ENCODE measurements around the gene ABRACL.

Gene ABRACL

DNA sequence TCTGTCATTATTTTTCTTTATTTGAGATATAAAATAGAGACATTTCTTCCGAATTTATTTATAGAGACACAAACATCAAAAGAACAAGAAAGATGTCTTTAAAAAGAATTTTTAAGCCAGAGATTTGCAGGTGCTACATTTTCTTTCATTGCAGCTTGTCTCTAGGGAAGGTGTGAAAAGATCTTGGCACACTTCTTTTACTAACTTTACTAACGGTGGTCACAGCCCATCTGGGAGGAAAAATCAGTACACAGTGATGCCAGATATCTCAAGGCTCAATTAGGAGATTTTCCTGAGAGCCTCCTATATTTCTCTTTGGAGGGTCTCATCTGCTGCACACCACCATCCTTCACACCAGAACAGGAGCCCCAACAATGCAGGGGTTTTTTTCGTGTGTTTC is 29.5 kb downstream of the ABRACL start:
- no peak for DNase-seq

DNA sequence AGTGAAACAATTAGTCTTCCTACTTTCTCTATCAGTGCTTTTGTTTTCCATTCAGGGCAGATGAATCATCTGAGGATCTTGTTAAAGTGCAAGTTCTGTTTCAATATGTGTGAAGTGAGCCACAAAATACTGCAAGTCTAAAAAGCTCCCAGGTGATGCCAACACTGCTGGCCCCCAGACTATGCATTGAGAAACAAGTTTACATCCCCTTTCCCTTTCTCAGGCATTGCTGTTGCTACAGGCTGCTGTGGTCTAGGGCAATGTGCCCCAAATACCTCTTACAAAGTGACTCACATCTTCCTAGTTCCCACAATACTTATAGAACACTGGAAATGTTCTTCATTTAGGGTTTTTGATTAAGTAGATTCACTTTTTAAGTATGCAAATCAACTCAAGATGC is 31.8 kb downstream of the ABRACL start:
- no peak for DNase-seq

DNA sequence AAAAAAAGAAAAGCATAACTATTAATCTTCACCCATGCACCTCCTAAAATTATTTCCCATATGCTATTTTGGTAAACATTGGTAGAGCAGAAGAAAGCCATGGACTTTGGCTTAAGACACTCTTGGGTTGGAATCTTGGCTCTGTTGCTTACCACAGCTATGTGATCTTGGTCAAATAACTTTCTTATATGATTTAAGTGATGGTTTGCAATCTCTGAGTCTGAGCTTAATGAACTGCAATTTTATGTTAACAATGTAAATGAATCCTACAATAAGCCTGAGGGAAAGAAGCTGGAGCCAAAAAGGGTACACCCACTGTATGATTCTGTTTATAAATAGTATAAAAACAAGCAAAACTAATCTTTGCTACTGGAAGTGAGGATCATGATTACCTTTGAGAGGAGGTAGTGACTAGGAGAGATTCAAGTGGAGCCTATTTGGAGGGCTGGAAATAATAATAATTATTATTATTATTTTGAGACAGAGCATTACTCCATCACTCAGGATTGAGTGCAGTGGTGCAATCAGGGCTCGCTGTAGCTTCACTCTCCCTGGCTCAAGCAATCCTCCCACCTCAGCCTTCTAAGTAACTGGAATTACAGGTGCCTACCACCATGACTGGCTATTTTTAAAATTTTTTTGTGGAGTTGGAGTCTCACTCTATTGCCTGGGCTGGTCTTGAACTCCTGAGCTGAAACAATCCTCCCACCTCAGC is 34.5 kb downstream of the ABRACL start:
- no peak for DNase-seq

DNA sequence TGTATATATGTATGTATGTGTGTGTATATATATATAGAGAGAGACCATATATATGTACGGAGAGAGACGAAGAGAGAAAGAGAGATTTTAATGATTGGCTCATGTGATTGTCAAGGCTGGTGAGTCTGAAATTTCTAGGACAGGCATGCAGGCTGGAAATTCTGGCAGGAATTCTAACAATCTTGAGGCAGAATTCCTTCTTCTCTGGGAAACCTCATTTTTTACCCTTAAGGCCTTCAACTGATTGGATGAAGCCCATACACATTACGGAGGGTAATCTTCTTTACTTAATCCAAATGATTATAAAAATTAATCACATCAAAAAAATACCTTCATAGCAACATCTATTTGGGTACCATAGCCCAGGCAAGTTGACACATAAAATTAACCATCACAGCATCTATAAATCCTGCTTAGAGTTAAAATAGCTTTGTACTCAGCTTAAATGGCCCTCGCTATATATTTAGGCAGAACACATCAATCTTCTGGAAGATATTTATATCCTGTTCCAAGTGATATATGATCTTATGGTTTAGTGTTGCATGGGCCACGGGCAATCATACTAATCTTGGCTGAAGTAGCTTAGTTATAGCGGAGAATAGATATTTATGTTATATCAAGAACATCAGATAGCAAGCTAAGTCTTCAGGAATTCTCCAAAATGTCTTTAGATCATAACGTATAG is 36.6 kb downstream of the ABRACL start:
- DNase-seq = no peak

DNA sequence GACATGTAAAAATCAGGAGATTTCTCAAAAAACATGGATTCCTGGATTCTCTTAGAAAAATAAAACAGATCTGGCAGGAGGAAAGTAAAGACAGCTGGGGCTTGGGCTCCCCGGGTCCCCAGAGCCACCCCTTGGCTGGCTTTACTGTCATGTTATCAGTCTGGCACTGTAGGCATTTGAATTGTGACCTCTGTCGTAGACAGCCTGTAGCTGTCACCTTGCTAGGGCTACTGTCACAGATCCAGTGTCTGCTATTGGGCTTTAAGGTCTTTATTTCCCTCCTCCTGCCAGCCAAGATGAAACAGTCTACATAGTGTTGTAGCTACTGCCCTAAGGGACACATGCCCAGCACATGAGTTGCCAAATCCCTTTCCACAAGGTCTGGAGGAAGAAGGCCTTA is 37.5 kb downstream of the ABRACL start:
- no peak for DNase-seq

DNA sequence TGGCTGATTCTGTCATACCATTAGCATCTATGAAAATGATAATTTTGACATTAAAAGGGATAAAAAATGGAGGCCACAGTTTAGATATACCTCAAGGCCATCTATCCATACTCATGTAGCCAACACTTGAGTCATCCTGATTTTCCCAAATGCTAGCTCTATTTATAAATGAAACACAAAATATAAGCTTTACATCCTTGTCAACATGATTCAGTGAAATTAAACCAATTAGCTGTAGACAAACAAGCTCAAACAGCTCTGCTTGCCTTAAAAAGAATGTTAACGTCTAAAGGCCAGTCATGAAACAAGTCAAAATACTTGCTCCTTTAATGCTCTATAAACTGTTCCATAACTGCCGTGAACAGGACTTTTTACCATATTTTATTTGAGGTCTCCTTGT is 40.3 kb downstream of the ABRACL start:
- DNase-seq = no peak

DNA sequence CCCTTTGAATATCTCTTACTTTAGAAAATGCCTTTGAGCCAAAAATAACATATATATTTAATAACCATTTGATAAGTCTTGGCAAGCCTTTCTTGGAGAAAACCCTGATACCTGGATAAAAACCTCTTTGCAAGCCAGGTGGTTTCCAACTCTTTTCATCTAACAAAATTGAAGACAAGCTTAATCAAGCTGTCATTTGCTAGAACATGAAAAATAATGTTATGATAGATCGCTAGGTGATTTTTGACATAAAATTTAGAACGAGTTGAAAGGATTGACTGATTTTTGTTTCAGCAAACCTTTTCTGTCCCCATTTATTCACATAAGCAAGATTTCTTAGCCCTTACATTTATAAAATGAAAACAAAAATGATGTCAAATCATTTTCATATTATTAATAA is 44.6 kb downstream of the ABRACL start:
- no peak for DNase-seq

DNA sequence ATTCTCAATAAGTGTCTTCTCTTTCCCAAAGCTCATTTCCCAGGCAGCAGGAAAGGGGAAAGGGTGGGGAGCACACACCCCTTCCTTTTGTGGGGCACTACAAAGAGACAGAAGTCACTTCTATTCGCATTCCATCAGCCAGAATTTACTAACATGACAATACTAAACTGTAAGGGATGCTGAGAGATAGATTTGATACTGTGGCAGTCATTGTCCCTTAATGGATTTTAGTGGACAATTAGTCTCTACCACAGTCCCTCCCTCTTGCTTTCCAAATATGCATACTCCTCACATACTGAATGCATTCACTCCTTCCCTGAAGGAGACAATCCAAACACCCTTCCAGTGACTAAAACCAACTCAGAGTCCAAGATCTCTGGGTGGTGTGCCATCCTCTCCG is 50.5 kb downstream of the ABRACL start:
- DNase-seq = no peak

DNA sequence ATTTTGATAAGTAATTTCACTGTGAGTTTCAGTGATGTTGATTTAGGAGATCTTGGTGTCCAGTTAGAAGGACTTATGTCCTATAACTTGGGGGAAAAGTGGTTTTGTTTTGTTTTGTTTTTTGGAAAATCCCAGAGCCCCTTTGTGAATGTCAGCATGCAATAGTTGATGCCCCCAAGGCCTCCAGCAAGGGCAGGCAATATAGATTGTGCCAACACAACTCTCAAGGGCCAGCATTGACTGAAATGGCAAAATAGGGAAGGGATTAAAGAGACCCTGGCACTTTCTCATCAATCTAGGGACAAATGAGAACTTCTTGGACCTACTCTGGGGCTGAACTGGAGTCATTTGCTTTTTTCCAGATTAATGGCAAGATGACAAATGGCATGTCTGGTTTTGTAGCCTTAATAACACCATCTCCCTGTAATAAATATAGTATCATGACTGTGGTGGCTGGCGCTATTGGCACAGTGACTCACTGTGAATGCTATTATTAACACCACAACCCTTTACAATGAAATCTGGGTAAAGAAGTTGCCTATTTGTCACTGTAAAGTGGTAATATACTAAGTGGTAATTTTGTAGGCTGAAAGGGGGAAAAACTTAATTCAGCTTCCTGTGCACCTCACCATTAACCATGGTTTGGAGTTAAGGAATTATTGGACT is 51.8 kb downstream of the ABRACL start:
- no peak for DNase-seq

DNA sequence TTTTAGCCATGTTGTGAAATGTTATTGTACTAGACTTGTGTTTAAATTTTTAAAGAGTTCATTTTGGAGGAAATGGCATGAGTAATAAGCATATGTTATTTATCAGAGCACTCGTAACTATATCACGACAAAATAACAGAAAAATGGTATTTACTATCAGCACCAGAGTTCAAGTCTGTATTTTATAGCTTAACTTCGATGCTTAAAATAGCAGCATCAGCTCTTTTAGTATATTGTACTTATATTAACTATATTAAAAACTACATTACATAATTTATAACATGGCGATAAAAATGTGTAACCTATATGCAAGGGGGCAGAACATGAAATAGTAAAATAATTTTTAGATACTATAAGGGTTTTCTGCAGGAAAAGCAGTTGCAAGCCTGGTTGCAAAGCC is 52.9 kb downstream of the ABRACL start:
- DNase-seq = no peak

DNA sequence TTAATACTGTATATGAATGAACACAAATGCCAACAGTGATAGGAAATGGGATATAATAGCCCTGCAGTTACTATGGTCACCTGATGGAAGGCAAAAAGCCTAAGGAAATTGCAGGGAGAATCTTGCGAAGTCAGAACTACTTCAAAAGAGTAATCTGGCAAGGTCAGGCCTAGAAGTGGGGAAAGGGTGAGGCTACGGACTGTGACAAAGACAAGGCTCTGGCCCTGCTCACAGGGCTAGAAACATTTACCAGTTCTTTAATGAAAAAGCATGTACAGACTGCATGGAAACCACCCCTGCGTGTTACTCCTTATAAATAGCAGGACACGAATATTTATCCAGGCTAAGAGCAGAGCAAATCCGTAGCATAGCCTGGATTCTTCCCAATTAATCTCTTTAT is 53.8 kb downstream of the ABRACL start:
- no peak for DNase-seq

DNA sequence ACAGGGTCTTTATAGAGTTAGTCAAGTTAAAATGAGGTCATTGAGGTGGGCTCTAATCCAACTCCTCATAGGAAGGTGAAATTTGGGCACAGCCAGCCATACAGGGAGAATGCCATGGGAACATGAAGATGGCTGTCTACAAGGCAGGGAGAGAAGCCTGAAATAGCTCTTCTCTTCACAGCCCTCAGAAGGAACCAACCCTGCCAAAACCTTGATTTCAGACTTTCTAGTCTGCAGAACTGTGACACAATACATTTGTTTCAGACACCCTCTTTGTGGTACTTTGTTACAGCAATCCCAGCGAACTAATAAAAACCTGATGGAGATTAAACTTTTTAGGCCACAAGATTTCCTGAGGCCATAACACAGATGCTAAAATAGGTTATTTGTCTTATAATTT is 63.3 kb downstream of the ABRACL start:
- DNase-seq = no peak
